Stimulated activated CD4-positive, alpha-beta T cell treated with anti-CD3 and anti-CD28 coated beads, Interleukin-4, amount 100 ng/mL, for 1 hour (primary cell): ENCODE data around the gene CCNB2.

Experiments used
- DNase-seq: peaks from one replicate; pipeline ENCODE4 v3.0.0-alpha.2; 2020

CCNB2 gene

DNA sequence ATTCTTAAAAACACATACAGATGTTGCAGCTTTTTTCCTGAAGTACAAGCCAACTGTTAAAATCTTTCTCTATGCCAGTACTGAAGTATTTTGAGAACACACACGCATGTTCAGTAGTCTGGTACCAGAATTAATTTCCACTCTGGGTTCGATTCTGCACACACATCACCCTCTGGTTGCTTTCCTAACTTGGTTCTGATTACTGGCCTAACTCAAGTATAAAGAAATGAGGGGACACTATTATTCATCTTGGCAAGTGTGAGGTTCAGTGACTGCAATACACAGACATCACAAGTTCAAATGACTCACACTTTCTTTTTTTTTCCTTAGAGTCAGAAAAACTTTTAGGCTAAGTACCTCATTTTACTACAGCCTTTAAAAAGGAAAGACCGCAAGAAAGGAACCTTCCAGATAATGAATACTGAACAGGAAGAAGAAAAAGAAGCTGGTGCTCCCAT, 64.3 kb downstream of the CCNB2 start:
- no peak for DNase-seq

DNA sequence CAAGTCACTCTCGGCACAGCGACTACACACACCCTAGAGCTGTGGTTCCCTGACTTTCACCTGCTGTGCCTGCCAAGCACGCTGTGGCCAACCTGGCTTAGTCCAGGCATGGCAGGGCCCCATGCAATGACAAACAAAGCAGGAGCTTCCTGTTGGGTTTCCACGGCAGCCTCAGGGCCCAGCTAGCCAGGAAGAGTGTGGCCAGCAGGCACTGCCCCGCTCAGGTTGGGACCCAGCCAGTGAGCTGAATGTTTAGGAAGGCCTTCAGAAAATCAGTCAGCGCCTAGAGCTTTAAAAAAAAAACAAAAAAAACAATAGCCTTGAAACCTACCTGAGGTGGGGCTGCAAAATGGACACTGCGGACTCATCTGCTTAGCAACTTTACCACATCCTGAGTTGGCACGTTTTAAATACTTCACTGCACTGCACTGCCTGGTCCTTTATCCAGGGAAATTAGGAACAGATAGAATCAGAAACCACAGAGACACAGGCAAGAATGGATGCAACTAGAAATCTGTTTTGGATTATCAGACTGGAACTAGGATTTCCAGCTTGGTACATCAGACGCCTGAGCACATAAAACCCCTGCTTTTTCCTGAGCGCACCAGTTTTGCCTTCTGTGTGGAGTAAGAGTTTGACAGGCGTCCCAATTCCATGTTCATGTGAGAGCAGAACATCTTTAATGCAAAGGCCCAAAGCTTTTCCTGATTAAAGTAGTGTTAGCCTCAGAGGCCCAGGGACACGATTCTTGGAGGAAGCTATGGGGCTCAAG, 65.5 kb downstream of the CCNB2 start:
- DNase-seq, result no peak

- DNase-seq, result no peak
Observed at GRCh38 chr15:59171067-59171397, 66.1 kb downstream of the CCNB2 start.

- DNase-seq, result no peak
Observed at GRCh38 chr15:59172289-59172901, 67.4 kb downstream of the CCNB2 start.

GRCh38 chr15:59173194-59173593, 68.2 kb downstream of the CCNB2 start:
- DNase-seq, result no peak

DNA sequence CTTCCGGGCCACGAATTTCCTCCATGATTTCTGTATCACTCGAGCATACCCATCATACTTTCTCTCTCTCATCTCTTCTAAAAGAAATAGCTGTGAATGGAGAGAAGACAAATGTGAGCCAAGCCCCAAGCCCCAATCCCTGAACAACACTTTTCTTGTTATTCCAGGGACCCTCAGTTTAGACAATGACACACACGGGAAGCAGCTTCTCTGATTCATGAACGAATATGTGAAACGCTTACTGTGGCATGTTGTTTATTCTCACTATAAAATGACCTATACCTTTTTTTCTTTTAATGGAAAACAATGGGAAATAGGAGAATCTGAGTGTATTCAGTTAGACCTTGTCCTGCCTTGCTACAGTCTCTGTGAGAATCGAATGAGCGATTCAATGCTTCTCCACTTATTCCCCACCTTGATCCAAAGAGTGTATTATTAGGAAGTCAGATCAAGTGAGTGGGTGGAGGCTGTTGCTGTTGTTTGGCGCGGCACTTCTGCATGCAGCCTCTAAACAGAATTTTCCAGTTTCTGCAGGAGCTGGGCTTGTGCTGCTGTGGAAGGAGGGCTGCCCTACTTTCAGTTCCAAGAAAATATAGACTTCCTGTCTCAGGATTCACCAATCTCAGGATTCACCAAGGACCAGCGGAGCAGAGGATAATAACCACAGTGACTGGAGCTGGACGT, 69.3 kb downstream of the CCNB2 start:
- no peak for DNase-seq
